ENCODE data around the gene AADACL3. TPM values are rescaled to one million over a fixed set of nuclear protein-coding genes. Genes with fewer than 3 reads are reported as not detected.
"Not testable (repeated sequence)": the region's sequence is repeated elsewhere in the genome, so short reads cannot be mapped to it uniquely, and the experiment has no call there.

Gene AADACL3
- not detected in 2 replicates for total RNA-seq (2014; rRNA removed; shearing (Covaris generic))

- DNase-seq (ENCODE audit: low spot score), result no peak
Observed at GRCh38 chr1:12715896-12716437, at the start of gene AADACL3. Gene AADACL3, plus strand, starts transcription at chr1:12716110. Its CDS starts 67 bp downstream, at chr1:12716177.

GRCh38 chr1:12666141-12666735, 49.7 kb upstream of the AADACL3 start:
- DNase-seq (ENCODE audit: low spot score), result no peak

- DNase-seq (ENCODE audit: low spot score), result no peak
Observed at GRCh38 chr1:12669529-12670068, 46.3 kb upstream of the AADACL3 start.

GRCh38 chr1:12674358-12674757, 41.6 kb upstream of the AADACL3 start:
- no peak for DNase-seq (ENCODE audit: low spot score)

- DNase-seq (ENCODE audit: low spot score), result not testable (repeated sequence)
Observed at GRCh38 chr1:12676122-12676521, 39.8 kb upstream of the AADACL3 start.

- DNase-seq (ENCODE audit: low spot score), result no peak
Observed at GRCh38 chr1:12677565-12677964, 38.3 kb upstream of the AADACL3 start.

GRCh38 chr1:12678350-12678749, 37.6 kb upstream of the AADACL3 start:
- no peak for DNase-seq (ENCODE audit: low spot score)

- no peak for DNase-seq (ENCODE audit: low spot score)
Observed at GRCh38 chr1:12678820-12679219, 37.1 kb upstream of the AADACL3 start.

- DNase-seq (ENCODE audit: low spot score), result no peak
Observed at GRCh38 chr1:12690156-12690555, 25.8 kb upstream of the AADACL3 start.

- DNase-seq (ENCODE audit: low spot score), result no peak
Observed at GRCh38 chr1:12692967-12693782, 22.7 kb upstream of the AADACL3 start.

GRCh38 chr1:12696658-12697057, 19.3 kb upstream of the AADACL3 start:
- DNase-seq (ENCODE audit: low spot score), result no peak

GRCh38 chr1:12697397-12697796, 18.5 kb upstream of the AADACL3 start:
- no peak for DNase-seq (ENCODE audit: low spot score)

- DNase-seq (ENCODE audit: low spot score), result no peak
Observed at GRCh38 chr1:12703821-12704451, 12.0 kb upstream of the AADACL3 start.

- DNase-seq (ENCODE audit: low spot score), result no peak
Observed at GRCh38 chr1:12706061-12706460, 9.8 kb upstream of the AADACL3 start.

GRCh38 chr1:12708396-12709090, 7.4 kb upstream of the AADACL3 start:
- no peak for DNase-seq (ENCODE audit: low spot score)

- no peak for DNase-seq (ENCODE audit: low spot score)
Observed at GRCh38 chr1:12709091-12709491, 6.8 kb upstream of the AADACL3 start.

- no peak for DNase-seq (ENCODE audit: low spot score)
Observed at GRCh38 chr1:12709696-12710095, 6.2 kb upstream of the AADACL3 start.

- no peak for DNase-seq (ENCODE audit: low spot score)
Observed at GRCh38 chr1:12711536-12711935, 4.4 kb upstream of the AADACL3 start.

GRCh38 chr1:12712076-12712475, 3.8 kb upstream of the AADACL3 start:
- no peak for DNase-seq (ENCODE audit: low spot score)

GRCh38 chr1:12712929-12713328, 3.0 kb upstream of the AADACL3 start:
- DNase-seq (ENCODE audit: low spot score), result no peak

GRCh38 chr1:12713651-12714050, 2.3 kb upstream of the AADACL3 start:
- not testable (repeated sequence) for DNase-seq (ENCODE audit: low spot score)
